Sigmoid colon (tissue), 7 donors: ENCODE data around the gene ENTPD2. TPM values are rescaled to one million over a fixed set of nuclear protein-coding genes. Genes with fewer than 3 reads are reported as not detected.

Experiments
- DNase-seq: peaks from one replicate; pipeline ENCODE4 v3.0.0-alpha.2; 2019
- H3K27ac ChIP-seq, 4 donors: fragments of 200-600 bp; sonication (generic); one replicate each; pipeline ENCODE4 v1.5.1; 2016 to 2019; ENCODE audit warnings: mild to moderate bottlenecking in 1 of 4
- H3K27me3 ChIP-seq, 3 donors: fragments of 200-600 bp; sonication (generic); one replicate each; pipeline ENCODE4 v1.5.1; 2019; ENCODE audit warnings: mild to moderate bottlenecking in 1 of 3
- H3K36me3 ChIP-seq, 4 donors: fragments of 200-600 bp; sonication (generic); one replicate each; pipeline ENCODE4 v1.5.1; 2016 to 2019
- H3K4me1 ChIP-seq, 4 donors: fragments of 200-600 bp; sonication (generic); one replicate each; pipeline ENCODE4 v1.5.1; 2017 to 2019
- H3K4me3 ChIP-seq, 4 donors: fragments of 200-600 bp; sonication (generic); one replicate each; pipeline ENCODE4 v1.5.1; 2017 to 2019; ENCODE audit warnings: mild to moderate bottlenecking in 2 of 4, moderate library complexity in 1 of 4
- H3K9me3 ChIP-seq, 4 donors: fragments of 200-600 bp in 3 of 4; sonication (generic) in 3 of 4; one replicate each; pipeline versions ENCODE4 v1.5.1 to v1.6.1; 2013 to 2019
- EP300 ChIP-seq, 4 donors: sonication (generic); formaldehyde crosslinking; IDR thresholded peaks; one replicate each; pipeline ENCODE4 v1.6.1; 2017; ENCODE audit warnings: antibody characterized with exemption in 4 of 4
- POLR2A ChIP-seq, 2 donors: fragments of 450-650 bp; IDR thresholded peaks; one replicate each; pipeline ENCODE4 v1.6.1; 2016; ENCODE audit warnings: antibody characterized with exemption in 2 of 2, mild to moderate bottlenecking in 2 of 2, moderate library complexity in 2 of 2
- POLR2AphosphoS5 ChIP-seq, 4 donors: sonication (generic); formaldehyde crosslinking; IDR thresholded peaks; one replicate each; pipeline ENCODE4 v1.6.1; 2017; ENCODE audit warnings: antibody characterized with exemption in 4 of 4
- WGBS, 2 donors: extraction: QIAGEN DNeasy Blood & Tissue Kit; methylation state at CpG; one replicate each; pipeline ENCODE4 v1.1.7; 2013; 5-methylcytosine and 5-hydroxymethylcytosine counted together
- intact Hi-C: fragments of 100-400 bp; cut with DNase I; formaldehyde crosslinking; loops from one replicate; pipeline ENCODE4 v1.15.1; 2023
- polyA plus RNA-seq, 3 donors: library from polyadenylated mRNA; stranded (reverse); fragments of 200-250 nt; gene quantifications; one replicate each; pipeline ENCODE4 v1.2.3, GENCODE V29; 2013
- total RNA-seq, 4 donors: library from RNA; depleted of rRNA; stranded (reverse); fragments of >200 nt; gene quantifications; one replicate each; pipeline ENCODE4 v1.1.0, GENCODE V29; 2016
- TF ChIP-seq, protein P1 (sequence below), 4 experiments: fragments of 450-650 bp in 3 of 4; fragments of 200-600 bp in 1 of 4; IDR thresholded peaks; one replicate each; pipeline ENCODE4 v1.5.1; 2016 to 2019; ENCODE audit warnings: antibody characterized with exemption in 4 of 4, mild to moderate bottlenecking in 3 of 4, moderate library complexity in 2 of 4
- donor health status: healthy with polysubstance abuse.
- donor health status: Bipolar disorder and iron deficiency.
- donor health status: healthy.

ENTPD2 gene
- total and polyA plus RNA-seq, 7 donors, result 0.92 to 6.4 (median 2.2) TPM; not detected in 1

DNA sequence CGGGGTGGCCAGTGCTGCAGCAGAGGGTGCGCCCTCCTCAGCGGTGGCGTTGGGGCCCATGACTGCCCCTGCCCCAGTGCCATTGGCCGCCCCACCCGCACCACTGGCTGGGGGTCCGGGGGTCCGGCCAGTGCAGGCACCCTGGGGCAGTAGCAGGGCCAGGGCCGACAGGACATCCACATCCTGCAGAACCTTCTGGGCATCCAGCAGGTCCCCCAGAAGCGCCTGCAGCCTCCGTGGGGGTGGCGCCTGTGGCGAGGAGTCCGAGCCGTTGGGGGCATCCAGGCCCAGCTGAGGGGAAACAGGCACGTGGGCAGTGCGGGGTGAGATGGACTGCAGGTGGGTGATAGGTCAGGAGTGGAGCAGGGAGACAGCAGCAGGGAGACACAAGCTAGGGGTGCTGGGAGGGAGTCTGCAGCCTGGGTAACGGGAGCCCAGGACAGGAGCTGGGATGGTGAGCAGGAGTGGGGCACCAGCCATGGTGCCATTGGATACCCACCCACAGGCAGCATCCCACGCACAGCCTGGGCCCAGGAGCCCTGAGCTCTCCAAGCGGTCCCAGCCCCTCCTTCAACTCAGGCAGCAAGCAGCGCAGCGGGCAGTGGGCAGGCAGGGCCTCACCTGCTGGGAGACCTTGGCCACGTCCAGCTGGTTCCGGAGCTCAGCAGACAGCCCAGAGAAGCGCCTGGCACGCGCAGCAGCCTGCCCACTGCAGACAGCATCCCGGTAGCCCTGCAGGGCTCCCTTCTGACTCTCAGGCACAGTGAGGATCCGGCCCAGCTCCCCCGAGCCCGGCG, 32.9 kb downstream of the ENTPD2 start:
- intact Hi-C loops, result no loop called here
- H3K4me3 ChIP-seq, result no peak overlapping the region
- H3K27ac ChIP-seq, result no peak overlapping the region
- 82 to 94% methylated on average over 32 of the region's 32 CpGs for WGBS, 2 donors
- no peak for DNase-seq
- no peaks in the 10 kb centered on the region for H3K27me3 ChIP-seq
- H3K4me1 ChIP-seq, result peaks cover 0 to 4% (median 2%) of the 10 kb centered on the region in 4 donors
- TF ChIP-seq EP300 (IDR thresholded peaks at IDR 0.05) (no peak), POLR2A (IDR thresholded peaks at IDR 0.05) (no peak), POLR2AphosphoS5 (IDR thresholded peaks at IDR 0.05) (no peak)
- TF ChIP-seq, protein P1, sequence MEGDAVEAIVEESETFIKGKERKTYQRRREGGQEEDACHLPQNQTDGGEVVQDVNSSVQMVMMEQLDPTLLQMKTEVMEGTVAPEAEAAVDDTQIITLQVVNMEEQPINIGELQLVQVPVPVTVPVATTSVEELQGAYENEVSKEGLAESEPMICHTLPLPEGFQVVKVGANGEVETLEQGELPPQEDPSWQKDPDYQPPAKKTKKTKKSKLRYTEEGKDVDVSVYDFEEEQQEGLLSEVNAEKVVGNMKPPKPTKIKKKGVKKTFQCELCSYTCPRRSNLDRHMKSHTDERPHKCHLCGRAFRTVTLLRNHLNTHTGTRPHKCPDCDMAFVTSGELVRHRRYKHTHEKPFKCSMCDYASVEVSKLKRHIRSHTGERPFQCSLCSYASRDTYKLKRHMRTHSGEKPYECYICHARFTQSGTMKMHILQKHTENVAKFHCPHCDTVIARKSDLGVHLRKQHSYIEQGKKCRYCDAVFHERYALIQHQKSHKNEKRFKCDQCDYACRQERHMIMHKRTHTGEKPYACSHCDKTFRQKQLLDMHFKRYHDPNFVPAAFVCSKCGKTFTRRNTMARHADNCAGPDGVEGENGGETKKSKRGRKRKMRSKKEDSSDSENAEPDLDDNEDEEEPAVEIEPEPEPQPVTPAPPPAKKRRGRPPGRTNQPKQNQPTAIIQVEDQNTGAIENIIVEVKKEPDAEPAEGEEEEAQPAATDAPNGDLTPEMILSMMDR (IDR thresholded peaks at IDR 0.05), result no peak
- peaks cover 0 to 21% (median 3%) of the 10 kb centered on the region in 4 donors for H3K36me3 ChIP-seq
- no peaks in the 10 kb centered on the region for H3K9me3 ChIP-seq

DNA sequence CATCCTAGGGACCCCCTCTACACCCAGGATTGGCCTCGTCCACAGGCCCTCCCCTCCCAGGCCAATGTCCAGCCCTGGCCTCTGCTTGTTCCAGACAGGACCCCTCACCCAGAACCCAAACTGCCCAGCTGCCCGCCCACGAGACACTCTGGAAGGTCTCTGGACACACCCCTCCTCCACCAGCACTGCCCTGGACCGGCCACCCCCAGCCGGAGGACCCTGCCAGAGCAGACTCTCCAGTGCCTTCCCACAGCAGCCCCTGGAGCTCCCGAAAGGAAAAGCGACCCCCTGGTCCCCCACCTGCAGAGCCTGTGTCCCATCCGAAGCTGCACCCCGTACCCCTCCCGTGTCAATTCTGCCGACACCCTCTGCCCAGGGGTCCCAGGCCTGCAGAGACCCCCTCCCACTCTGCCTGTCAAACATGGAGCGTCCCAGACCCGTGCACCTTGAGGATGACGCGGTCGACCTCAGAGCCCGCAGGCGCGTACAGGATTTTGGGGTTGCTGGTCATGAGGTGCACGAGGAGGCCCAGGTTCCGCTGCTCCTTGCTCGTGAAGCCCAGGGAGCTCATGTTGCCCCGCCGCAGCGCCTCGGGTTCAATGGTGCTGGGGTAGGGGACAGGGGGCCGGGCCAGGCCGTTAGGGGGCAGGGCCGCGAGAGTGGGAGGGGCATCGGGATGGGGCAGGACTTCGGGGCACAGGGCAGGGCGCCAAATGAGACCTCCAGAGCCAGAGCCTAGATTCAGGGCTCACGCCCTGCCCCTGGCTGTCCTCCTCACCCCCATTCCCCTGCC, 33.8 kb downstream of the ENTPD2 start:
- no peaks in the 10 kb centered on the region for H3K9me3 ChIP-seq
- H3K27ac ChIP-seq, result no peak overlapping the region
- H3K4me1 ChIP-seq, result no peaks in the 10 kb centered on the region
- TF ChIP-seq, protein P1 (IDR thresholded peaks at IDR 0.05), result no peak
- no peak overlapping the region for H3K4me3 ChIP-seq
- no peak for DNase-seq
- 93 to 94% methylated on average over 34 of the region's 34 CpGs for WGBS, 2 donors
- intact Hi-C loops, result no loop called here
- H3K27me3 ChIP-seq, result no peaks in the 10 kb centered on the region
- H3K36me3 ChIP-seq, result peaks cover 0 to 30% (median 4%) of the 10 kb centered on the region in 4 donors

DNA sequence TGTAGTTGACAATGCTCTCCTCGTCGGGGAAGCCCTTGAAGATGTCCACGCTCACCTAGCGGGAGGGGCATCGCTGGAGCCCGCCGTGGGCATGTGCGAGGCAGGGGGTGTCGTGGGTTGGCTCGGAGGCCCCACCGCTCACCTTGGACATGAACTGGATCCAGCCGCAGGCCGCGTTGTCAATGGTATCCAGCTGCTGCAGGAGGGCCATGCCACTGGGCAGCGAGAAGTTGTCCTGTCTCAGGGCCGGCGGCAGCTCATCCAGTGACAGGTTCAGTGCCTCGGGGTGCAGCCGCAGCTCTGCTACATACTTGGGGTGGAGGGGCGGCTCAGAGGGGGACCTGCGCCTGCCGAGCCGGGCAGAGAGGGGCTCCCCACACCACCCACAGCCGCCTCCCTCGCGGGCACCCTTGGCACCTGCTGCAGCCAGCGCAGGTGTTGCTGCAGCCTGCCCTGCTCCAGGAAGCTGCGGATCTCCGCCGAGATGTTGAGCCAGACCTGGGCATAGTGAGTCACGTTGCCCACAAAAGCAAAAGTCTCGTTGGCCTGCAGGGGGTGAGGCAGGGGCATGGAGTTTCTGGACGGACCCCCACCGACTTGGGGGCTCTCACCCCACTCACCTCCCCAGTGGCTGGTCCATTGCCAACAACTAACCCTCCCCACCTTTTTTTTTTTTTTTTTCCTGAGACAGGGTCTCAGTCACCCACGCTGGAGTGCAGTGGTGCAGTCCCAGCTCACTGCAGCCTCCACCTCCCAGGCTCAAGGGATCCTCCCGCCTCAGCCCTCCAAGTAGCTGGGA, 34.9 kb downstream of the ENTPD2 start:
- Histone ChIP-seq H3K36me3 (peaks cover 0 to 39% (median 7%) of the 10 kb centered on the region in 4 donors), H3K27ac (no peak overlapping the region), H3K4me1 (no peaks in the 10 kb centered on the region), H3K4me3 (no peak overlapping the region), H3K27me3 (no peaks in the 10 kb centered on the region), H3K9me3 (no peaks in the 10 kb centered on the region)
- TF ChIP-seq EP300 (IDR thresholded peaks at IDR 0.05), result no peak
- DNase-seq, result no peak
- intact Hi-C loops, result no loop called here
- WGBS, 2 donors, result 93% methylated on average over 36 of the region's 36 CpGs

DNA sequence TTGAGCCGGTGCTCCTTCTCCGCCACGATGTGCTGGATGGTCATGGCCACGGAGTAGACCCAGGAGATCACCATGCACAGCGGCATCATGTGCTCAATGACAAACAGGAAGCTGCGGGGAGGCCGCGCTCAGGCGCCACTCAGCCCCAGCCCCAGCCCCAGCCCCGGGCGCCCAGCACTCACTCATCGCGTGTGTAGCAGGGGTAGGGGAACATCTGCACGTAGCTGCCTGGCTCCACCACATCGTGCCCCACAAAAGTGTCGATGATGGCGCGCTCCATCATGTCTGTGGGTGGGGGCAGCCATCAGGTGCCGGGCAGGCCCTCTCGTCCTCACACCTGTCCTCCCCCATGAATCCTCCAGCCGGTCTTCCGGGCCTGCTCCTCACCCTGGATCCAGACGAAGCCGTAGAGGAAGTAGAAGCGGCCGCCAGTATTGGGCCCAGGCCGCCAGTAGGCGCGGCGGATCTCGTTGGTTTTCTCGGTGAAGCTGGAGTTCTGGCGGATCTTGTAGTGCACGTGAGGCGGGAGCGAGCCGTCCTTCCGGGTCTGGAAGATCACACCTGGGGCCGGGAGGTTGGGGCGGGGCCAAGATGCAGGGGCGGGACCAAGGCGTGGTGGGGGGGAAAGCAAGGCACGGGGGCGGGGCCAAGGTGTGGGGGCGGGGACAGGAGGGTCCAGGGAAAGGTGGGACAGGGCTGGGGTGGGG, 35.9 kb downstream of the ENTPD2 start:
- WGBS, 2 donors, result 94 to 95% methylated on average over 45 of the region's 45 CpGs
- H3K9me3 ChIP-seq, result no peaks in the 10 kb centered on the region
- intact Hi-C loops, result no loop called here
- H3K4me3 ChIP-seq, result no peak overlapping the region
- TF ChIP-seq POLR2AphosphoS5 (IDR thresholded peaks at IDR 0.05), result no peak
- TF ChIP-seq, protein P1 (IDR thresholded peaks at IDR 0.05), result no peak
- TF ChIP-seq EP300 (IDR thresholded peaks at IDR 0.05), result no peak
- TF ChIP-seq POLR2A (IDR thresholded peaks at IDR 0.05), result no peak
- peaks cover 0 to 47% (median 7%) of the 10 kb centered on the region in 4 donors for H3K36me3 ChIP-seq
- no peaks in the 10 kb centered on the region for H3K4me1 ChIP-seq
- no peak for DNase-seq
- H3K27me3 ChIP-seq, result no peaks in the 10 kb centered on the region
- no peak overlapping the region for H3K27ac ChIP-seq
